Activated B cell treated with CpG ODN at 0.5 μM for 24 hours (primary cell): ENCODE data around the gene SEPSECS. TPM values are rescaled to one million over a fixed set of nuclear protein-coding genes. Genes with fewer than 3 reads are reported as not detected.

ENCODE experiments used
- ATAC-seq: fragments of 200-7000 bp; cut with Tn5 transposase; one replicate; pipeline ENCODE4 v1.10.0; 2021; ENCODE audit warnings: low read depth, mild to moderate bottlenecking, moderate library complexity
- CTCF ChIA-PET: fragments of 350-600 bp; sonication (Branson Sonifier 250); formaldehyde crosslinking; loops from one replicate; lab custom pipeline; 2021; ENCODE audit warnings: antibody characterized with exemption; lab: Charles Lee
- POLR2A ChIA-PET: fragments of 350-600 bp; sonication (Branson Sonifier 250); formaldehyde crosslinking; loops from one replicate; lab custom pipeline; 2021; ENCODE audit warnings: antibody characterized with exemption; lab: Charles Lee
- DNase-seq: peaks from one replicate; pipeline ENCODE4 v3.0.0; 2022
- H3K27ac Mint-ChIP-seq: one replicate; pipeline ENCODE4 v1.8.0; 2020; ENCODE audit warnings: mixed read lengths
- H3K27me3 Mint-ChIP-seq: one replicate; pipeline ENCODE4 v1.8.0; 2021; ENCODE audit warnings: mixed read lengths
- H3K36me3 Mint-ChIP-seq: one replicate; pipeline ENCODE4 v1.8.0; 2021; ENCODE audit warnings: low read depth, mixed read lengths
- H3K4me1 Mint-ChIP-seq: one replicate; pipeline ENCODE4 v1.8.0; 2021; ENCODE audit warnings: mixed read lengths
- H3K4me3 Mint-ChIP-seq: one replicate; pipeline ENCODE4 v1.8.0; 2020; ENCODE audit warnings: mild to moderate bottlenecking, mixed read lengths
- H3K9me3 Mint-ChIP-seq: one replicate; pipeline ENCODE4 v1.8.0; 2020; ENCODE audit warnings: mixed read lengths
- CTCF ChIP-seq: fragments of 200-600 bp; IDR thresholded peaks from one replicate; pipeline ENCODE4 v1.8.0; 2022; ENCODE audit warnings: antibody characterized with exemption, mild to moderate bottlenecking
- intact Hi-C: fragments of 100-400 bp; cut with micrococcal nuclease; formaldehyde crosslinking; loops from one replicate; pipeline ENCODE4 v1.15.1; 2024
- total RNA-seq: library from RNA; stranded (reverse); gene quantifications from 2 replicates; pipeline ENCODE4 v1.2.3, GENCODE V29; 2022

Gene SEPSECS
- total RNA-seq, 1 donor from 2014 or later = 12.4 TPM

- intact Hi-C loops = no loop called here
- Mint-ChIP-seq H3K27ac (no peak overlapping the region), H3K4me3 (no peak overlapping the region), H3K4me1 (no peaks in the 10 kb centered on the region), H3K27me3 (peaks cover 4% of the 10 kb centered on the region), H3K9me3 (no peaks in the 10 kb centered on the region), H3K36me3 (no peaks in the 10 kb centered on the region)
- POLR2A ChIA-PET = no interaction called here
- CTCF ChIA-PET = no interaction called here
- ATAC-seq (no peak), DNase-seq (no peak)
- no peak for TF ChIP-seq CTCF
These were observed 52.3 kb downstream of the SEPSECS start for GRCh38 chr4:25107827-25108516.

- no peak for DNase-seq
- Mint-ChIP-seq H3K27me3 (peaks cover 4% of the 10 kb centered on the region), H3K4me3 (no peak overlapping the region), H3K27ac (no peak overlapping the region), H3K9me3 (no peaks in the 10 kb centered on the region), H3K4me1 (no peaks in the 10 kb centered on the region), H3K36me3 (no peaks in the 10 kb centered on the region)
- ATAC-seq = no peak
- ChIA-PET POLR2A (no interaction called here), CTCF (no interaction called here)
- intact Hi-C loops = no loop called here
- no peak for TF ChIP-seq CTCF
These were observed 53.7 kb downstream of the SEPSECS start for GRCh38 chr4:25106363-25107151.

- intact Hi-C loops = no loop called here
- no peak for ATAC-seq
- Mint-ChIP-seq H3K27me3 (peaks cover 4% of the 10 kb centered on the region), H3K36me3 (no peaks in the 10 kb centered on the region), H3K4me3 (no peak overlapping the region), H3K4me1 (no peaks in the 10 kb centered on the region), H3K27ac (no peak overlapping the region), H3K9me3 (peaks cover 6% of the 10 kb centered on the region)
- ChIA-PET POLR2A (no interaction called here), CTCF (no interaction called here)
- DNase-seq = no peak
- no peak for TF ChIP-seq CTCF
These were observed 55.7 kb downstream of the SEPSECS start for GRCh38 chr4:25104591-25104990.

- Mint-ChIP-seq H3K27me3 (peaks cover 4% of the 10 kb centered on the region), H3K4me1 (no peaks in the 10 kb centered on the region), H3K9me3 (peaks cover 6% of the 10 kb centered on the region), H3K36me3 (no peaks in the 10 kb centered on the region), H3K27ac (no peak overlapping the region), H3K4me3 (no peak overlapping the region)
- ChIA-PET POLR2A (no interaction called here), CTCF (no interaction called here)
- intact Hi-C loops = no loop called here
- TF ChIP-seq CTCF = no peak
- DNase-seq (no peak), ATAC-seq (no peak)
These were observed 56.8 kb downstream of the SEPSECS start for GRCh38 chr4:25103418-25103817.

GRCh38 chr4:25101836-25102235 lies 58.4 kb downstream of the SEPSECS start:
- POLR2A ChIA-PET = no interaction called here
- H3K4me3 Mint-ChIP-seq = no peak overlapping the region
- no peak overlapping the region for H3K27ac Mint-ChIP-seq
- peaks cover 4% of the 10 kb centered on the region for H3K27me3 Mint-ChIP-seq
- CTCF ChIA-PET = no interaction called here
- peaks cover 6% of the 10 kb centered on the region for H3K9me3 Mint-ChIP-seq
- H3K36me3 Mint-ChIP-seq = no peaks in the 10 kb centered on the region
- intact Hi-C loops = no loop called here
- no peak for TF ChIP-seq CTCF
- H3K4me1 Mint-ChIP-seq = no peaks in the 10 kb centered on the region
- no peak for ATAC-seq
- no peak for DNase-seq
